GM12874 (cell line): ENCODE results near the gene SUN3.

ENCODE experiments used
- CTCF ChIP-seq: IDR thresholded peaks from 2 replicates; pipeline ENCODE4 v1.5.1; 2011; ENCODE audit warnings: low read depth, mild to moderate bottlenecking, control low read depth, low read length, moderate library complexity; ENCODE audit not compliant: insufficient read depth

Gene SUN3

GRCh38 chr7:47970761-47971160 is 58.1 kb downstream of the SUN3 start:
- TF ChIP-seq CTCF = no peak

GRCh38 chr7:47968847-47969774 is 59.8 kb downstream of the SUN3 start:
- peak; percentile 84 for TF ChIP-seq CTCF

- TF ChIP-seq CTCF = no peak
Observed at GRCh38 chr7:47967708-47968107, 61.2 kb downstream of the SUN3 start.

DNA sequence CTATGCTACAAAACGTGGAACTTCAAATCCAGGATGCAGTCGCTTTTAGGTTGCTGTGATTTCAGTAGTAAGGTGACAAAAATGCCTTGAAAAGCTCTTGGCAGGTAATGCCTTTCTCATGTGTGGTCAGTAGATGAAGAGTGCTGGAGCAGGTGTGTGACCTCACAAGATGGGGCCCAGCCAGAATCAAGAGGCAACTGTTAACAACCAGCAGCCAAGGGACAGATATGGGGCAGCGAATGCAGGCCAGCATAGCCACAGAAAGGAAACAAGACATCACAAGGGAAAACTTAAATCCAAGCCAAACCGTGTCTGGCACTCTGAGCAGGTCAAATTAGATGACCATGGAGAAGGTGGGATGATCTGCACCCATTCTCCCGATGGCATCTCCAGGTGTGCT is 61.8 kb downstream of the SUN3 start:
- TF ChIP-seq CTCF = no peak

GRCh38 chr7:47965456-47965855 is 63.5 kb downstream of the SUN3 start:
- no peak for TF ChIP-seq CTCF

DNA sequence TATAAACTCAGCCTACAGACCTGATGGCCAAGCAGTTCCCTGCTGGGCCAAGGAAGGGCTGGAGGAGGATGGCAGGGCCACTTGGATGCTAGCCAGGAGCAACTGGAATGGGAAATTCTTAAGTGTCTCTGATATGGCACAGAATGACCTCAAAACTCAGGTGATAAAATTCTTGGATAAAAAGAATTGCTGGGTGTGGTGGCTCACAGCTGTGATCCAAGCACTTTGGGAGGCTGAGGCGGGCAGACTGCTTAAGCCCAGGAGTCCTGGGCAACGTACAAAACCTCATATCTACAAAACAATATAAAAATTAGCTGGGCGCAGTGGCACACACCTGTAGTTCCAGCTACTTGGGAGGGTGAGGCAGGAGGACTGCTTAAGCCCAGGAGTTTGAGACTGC is 66.6 kb downstream of the SUN3 start:
- no peak for TF ChIP-seq CTCF

DNA sequence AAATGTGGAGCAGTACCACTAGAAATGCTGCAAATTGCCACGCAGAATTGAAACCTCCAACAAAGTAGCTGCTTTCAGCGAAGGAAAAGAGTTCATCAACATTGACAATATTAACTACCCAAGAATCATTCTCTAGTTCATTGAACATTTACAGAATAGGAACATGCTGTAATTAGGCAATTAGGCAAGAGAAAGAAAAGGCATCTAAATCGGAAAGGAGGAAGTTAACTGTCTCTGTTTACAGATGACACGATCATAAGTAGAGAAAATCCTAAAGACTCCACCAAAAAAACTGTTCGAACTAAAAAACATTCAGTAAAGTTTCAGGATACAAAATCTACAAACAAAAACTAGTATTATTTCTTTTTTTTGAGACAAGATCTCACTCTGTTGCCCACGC is 71.8 kb downstream of the SUN3 start:
- no peak for TF ChIP-seq CTCF
